Measurements from ENCODE around the gene CYP26B1.

Gene CYP26B1

DNA sequence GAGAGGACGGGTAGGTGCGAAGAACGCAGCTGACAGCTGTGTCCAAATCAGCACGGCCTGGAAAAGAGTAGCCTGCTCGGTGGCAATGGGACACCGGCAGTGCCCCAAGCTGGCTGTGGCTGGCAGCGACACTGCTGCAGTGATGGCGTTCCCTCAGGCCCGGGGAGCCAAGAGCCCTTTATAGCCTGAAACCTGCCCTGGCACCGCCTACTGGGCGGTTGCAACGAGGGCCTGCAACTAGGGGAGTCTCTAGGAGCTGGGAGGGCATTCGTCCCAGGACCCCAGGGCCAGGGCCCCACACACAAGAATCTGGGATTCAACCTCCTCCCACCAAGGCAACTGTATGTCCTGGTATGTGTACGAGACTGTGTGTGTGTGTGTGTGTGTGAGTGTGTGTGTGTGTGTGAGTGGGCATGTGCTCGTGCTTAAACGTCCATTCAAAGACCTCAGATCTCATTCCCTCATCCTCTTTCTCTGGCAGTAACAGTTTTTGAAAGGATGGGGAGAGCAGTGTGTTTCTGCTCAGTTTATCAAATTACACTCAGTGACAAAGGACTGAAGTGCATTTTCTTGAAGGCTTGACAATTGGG, 6.8 kb upstream of the CYP26B1 start:
- no peak for DNase-seq

DNA sequence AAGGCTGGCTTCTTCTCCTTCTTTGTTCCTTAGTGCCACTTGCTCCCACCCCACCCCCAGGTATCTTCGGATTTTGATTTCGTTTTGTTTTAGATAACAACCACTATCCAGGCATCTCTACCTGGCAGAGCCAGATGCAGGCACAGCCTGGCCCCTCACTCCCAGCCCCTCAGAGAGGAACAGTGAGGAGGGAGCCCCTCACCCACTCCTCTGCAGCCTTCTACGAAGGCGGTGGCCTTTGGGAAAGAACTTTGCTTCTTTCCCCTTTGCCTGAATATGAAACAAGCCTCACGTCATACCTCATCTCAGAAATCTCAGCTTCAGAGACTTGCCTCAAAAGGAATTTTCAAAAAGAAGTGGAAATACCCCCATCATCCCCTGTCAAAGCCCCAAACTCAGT, 6.3 kb upstream of the CYP26B1 start:
- DNase-seq, result no peak

- DNase-seq, result no peak
Measured at GRCh38 chr2:72153026-72153791, 5.5 kb upstream of the CYP26B1 start.

DNA sequence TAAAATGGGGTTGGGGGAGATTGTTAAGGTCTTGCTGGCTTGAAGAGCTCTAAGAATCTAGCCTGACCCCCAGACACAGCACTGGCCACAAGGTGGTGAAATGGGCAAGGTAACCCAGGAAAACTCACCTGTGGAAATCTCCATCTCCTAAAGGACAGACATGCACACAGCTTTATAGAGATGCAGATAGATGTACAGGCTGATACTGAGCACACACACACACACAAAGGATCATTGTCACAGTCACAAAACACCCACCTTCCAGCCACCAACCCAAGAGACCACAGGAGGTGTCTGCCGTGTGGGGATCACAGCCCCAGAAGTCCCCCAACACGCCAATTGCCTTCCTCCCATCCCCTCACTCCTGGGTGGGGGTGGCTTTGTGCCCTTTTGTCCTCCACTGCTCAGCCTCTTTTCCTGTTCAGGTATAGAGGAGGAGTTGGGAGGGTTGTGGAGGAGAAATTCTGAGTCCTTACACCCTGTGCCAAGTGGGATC, 3.2 kb upstream of the CYP26B1 start:
- DNase-seq, result no peak

DNA sequence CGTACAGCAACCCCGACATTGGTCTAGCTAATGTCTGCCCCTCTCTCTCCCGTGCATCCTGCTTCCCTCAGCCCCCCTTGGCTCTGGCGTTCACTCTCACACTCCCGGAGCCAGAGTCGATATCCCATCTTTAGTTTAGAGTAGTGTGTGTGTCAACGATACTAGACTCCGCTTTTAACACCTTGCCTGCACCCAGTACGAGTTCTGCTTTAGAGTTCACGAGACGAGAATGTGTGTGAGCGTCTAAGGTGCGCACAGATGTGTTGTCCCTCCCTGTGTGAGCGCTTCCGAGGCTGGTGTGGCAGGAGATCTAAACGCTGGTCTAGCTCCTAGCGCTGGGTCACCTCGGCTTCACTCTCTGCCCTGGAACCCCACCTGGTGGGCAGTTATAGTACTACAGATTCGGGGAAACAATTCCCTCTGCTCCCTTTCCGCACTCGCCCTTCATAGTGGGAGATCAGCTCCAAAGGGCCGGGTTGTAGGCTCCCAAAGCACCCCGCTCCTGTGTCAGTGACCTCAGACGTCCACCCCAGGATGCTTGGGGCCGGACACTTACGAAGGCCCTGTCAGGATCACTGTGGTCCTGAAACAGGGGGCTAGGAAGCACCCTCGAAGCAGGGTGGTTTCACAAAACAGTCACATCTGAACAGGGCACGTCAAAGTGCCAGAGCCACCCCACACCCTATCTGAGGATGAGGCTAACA, 2.6 kb upstream of the CYP26B1 start:
- peak; percentile 60 for DNase-seq

DNA sequence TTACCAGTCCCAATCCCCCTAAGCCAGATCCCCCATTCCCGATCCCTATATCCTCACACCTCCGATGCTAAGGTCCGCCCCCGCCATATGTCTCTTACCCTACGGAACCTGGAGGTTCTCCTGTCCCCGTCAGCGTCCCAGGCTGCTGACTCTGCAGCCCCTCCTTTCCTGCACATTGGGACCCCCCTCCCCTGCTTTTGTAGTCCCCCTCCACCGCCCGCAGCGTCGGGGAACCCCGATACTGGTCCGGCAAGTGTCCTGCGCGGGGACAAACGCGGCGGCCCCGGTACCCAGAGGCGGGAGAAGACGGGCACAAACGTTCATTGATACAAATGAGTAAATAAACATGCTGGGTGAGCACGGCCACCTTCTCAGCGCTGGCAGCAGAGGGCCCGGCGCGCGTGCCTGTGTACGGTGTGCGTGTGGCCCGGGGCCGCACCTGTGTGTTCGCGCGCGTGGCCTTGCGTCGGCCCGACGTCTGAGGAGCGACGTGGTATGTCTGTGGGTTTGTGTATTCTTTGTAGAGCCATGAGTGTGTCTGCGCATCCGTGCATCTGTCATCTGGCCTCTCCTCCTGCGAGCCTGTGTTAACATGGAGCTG, 2.0 kb upstream of the CYP26B1 start:
- no peak for DNase-seq

DNA sequence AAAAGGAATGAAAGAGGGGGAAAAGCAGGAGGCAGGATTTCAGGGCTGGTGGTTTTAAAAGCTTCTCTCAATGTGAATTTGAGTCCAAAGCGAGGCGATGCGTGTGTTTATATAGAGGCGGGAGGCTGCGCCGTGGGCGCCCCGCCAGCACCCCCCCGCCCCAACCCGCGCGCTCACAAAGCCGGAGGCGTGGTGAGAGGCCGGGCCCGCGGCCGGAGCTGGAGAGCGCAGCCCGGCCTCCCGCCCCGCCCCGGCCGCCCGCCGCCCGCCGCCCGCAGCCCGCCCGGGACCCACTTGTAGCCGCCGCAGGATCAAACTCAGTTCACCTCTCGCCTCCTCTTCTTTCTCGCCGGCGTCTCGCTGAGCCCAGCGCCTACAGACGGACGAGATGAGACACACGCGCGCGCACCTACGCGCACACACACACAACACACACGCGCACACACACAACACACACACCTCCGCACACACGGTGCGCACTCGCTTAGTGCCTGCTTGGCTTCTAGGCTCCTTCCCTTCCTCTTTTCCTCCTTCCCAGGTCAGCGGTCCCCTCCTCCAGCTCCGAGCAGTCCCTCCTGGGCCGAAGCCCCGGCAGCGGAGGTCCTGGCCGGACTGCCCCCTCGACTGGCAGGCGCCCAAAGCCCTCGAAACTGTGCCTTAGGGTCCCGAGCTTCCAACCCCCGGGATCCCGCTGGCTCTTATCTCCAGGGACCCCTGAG, 1.3 kb upstream of the CYP26B1 start:
- DNase-seq, result no peak

GRCh38 chr2:72148003-72148836, 558 bp upstream of the CYP26B1 start:
- no peak for DNase-seq

GRCh38 chr2:72146347-72147302, 1.0 kb downstream of the CYP26B1 start:
- no peak for DNase-seq

- no peak for DNase-seq
Measured at GRCh38 chr2:72145658-72146329, 1.9 kb downstream of the CYP26B1 start.

- no peak for DNase-seq
Measured at GRCh38 chr2:72145289-72145657, 2.4 kb downstream of the CYP26B1 start.

DNA sequence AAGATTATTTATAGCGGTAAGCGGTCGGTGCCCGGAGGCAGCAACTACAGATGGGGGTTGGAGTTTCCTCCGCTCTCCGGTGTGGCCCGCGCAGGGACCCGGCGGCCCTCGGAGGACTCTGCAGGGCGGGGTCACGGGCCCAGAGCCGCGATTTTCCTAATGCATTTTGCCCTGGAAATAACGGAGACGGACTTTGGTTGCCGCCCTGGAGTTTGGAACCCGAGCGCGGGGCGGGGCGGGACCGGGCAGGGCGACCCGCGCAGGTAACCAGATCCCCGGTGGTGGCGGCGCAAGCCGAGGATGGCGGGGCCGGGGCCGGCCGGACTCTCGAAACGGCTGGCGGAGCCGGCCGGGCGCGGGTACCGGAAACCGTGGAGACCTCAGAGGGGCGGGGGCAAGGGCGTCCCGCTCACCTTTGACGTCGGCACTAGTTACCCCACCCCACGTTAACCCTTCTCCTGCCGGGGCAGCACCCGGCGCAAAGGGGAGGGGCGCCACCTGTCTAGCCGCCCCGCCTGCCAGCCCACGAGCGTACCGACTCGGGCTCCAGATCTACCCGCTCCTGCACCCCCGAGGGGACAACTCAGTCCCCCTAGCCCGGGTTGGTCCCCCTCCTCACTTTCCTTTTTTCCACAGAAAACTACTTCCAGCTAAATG, 2.9 kb downstream of the CYP26B1 start:
- no peak for DNase-seq

DNA sequence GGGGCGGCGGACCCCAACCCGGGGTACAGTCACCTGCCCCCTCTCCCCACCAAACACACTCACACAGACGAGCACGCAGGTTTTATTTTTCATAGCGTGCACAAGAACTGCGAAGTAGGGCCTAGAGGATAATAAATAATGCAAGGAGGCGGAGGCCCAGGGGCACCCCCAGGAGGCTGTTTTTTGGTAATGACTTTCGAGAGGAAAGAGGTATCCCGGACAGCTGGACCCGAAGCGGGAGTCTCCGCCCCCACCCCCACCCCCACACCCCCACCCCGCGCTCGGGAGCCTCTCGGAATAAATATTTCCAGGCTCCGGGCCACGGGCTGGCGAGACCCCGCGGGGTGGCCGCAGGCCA, 3.4 kb downstream of the CYP26B1 start:
- no peak for DNase-seq

DNA sequence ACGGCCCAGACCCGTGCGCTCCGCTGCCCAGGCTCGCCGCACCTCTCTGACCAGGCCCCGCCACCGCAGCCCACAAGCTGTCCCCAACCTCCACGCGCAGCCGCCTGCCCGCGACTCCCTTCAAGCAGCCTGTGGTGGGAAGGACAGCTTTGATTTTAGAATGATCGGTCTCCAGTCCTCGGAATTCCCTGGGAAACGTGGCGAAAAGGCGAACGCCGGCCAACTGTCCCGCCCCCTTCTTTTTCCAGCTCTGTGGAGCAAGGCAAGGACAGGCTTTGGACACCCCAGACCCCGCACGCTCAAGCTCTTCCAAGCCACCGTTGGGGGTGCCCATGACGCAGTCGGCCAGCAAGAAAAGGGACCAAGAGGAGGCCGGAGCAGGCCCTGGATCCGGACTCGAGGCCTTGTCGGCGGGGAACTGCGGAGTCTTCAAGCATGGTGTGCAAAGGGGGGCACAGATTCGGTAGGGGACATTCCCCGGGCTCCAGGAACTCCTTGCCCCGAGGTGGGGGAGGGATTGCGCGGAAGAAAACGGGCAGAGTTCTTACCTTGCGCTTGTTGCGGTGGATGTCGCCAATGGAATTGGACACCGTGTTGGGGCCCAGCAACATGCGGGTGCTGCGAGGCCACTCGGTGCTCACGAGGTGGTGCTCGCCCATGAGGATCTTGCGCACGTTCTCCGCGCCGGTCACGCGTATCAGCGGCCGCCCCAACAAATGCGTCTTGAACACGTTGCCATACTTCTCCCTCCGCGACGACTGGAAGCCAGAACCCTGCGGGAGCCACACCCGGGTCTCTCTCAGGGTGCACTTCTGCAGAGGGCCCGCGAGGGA, 4.0 kb downstream of the CYP26B1 start:
- DNase-seq, result no peak

GRCh38 chr2:72142570-72143440, 4.9 kb downstream of the CYP26B1 start:
- no peak for DNase-seq

DNA sequence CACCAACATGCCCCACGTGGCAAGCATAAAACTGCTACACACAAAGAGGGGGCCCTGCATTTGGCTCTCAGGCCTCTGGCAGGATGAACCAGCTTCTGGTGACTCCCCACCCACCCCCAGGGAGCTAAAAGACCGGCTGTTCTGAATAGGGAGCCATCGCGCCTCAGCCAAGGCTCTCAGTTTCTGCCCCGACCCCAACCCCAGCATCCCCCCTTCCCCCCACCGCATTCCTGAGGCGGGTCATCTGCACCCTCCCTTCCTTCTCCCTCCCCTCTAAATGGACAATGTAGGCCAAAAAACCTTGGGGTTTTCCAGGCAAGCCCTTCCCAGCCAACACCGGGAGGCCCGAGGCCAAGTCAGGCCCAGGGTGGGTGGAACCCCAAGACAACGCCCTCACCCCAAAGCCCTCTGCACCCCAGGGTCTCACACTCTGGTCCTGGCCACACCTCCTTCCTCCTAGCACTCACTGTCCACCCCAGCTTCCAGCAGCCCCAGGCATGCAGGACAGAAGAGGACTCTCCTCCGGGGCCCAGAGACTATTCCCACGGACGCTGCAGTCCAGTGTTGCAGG, 5.7 kb downstream of the CYP26B1 start:
- DNase-seq, result no peak

GRCh38 chr2:72141032-72141645, 6.5 kb downstream of the CYP26B1 start:
- no peak for DNase-seq

Data from CD4-positive, alpha-beta T cell treated with Interleukin-12 subunit alpha and Interleukin-12 subunit beta, for 1 hour (primary cell).